ENCODE data around the gene SYT1.

GRCh38 chr12:79360936-79361335 lies 496.4 kb downstream of the SYT1 start:
- no peak for TF ChIP-seq POLR2A (IDR thresholded peaks at IDR 0.05; ENCODE audit: low read depth, low read length)
- TF ChIP-seq, protein P1, sequence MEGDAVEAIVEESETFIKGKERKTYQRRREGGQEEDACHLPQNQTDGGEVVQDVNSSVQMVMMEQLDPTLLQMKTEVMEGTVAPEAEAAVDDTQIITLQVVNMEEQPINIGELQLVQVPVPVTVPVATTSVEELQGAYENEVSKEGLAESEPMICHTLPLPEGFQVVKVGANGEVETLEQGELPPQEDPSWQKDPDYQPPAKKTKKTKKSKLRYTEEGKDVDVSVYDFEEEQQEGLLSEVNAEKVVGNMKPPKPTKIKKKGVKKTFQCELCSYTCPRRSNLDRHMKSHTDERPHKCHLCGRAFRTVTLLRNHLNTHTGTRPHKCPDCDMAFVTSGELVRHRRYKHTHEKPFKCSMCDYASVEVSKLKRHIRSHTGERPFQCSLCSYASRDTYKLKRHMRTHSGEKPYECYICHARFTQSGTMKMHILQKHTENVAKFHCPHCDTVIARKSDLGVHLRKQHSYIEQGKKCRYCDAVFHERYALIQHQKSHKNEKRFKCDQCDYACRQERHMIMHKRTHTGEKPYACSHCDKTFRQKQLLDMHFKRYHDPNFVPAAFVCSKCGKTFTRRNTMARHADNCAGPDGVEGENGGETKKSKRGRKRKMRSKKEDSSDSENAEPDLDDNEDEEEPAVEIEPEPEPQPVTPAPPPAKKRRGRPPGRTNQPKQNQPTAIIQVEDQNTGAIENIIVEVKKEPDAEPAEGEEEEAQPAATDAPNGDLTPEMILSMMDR (conservative IDR thresholded peaks at IDR 0.05; ENCODE audit: low read depth, low read length) = no peak
- TF ChIP-seq CEBPB (IDR thresholded peaks at IDR 0.05; ENCODE audit: low read depth, low read length) = no peak
- no peak for TF ChIP-seq RAD21 (IDR thresholded peaks at IDR 0.05; ENCODE audit: low read length)
- no peak for TF ChIP-seq BHLHE40 (IDR thresholded peaks at IDR 0.05; ENCODE audit: low read depth, low read length)
